Uterus (tissue), 2 donors: ENCODE data around the gene KANSL1.

Experiments
- POLR2A ChIP-seq, 2 donors: fragments of 450-650 bp; IDR thresholded peaks; one replicate each; pipeline ENCODE4 v1.6.1; 2016; ENCODE audit warnings: antibody characterized with exemption in 2 of 2, mild to moderate bottlenecking in 1 of 2, moderate library complexity in 1 of 2
- TF ChIP-seq, protein P1 (sequence below), 4 experiments: fragments of 200-600 bp in 2 of 4; fragments of 450-650 bp in 2 of 4; sonication (generic) in 2 of 4; IDR thresholded peaks; one replicate each; pipeline ENCODE4 v1.5.1; 2016 to 2019; ENCODE audit warnings: antibody characterized with exemption in 4 of 4, mild to moderate bottlenecking in 2 of 4, moderate library complexity in 1 of 4

- TF ChIP-seq, protein P1, sequence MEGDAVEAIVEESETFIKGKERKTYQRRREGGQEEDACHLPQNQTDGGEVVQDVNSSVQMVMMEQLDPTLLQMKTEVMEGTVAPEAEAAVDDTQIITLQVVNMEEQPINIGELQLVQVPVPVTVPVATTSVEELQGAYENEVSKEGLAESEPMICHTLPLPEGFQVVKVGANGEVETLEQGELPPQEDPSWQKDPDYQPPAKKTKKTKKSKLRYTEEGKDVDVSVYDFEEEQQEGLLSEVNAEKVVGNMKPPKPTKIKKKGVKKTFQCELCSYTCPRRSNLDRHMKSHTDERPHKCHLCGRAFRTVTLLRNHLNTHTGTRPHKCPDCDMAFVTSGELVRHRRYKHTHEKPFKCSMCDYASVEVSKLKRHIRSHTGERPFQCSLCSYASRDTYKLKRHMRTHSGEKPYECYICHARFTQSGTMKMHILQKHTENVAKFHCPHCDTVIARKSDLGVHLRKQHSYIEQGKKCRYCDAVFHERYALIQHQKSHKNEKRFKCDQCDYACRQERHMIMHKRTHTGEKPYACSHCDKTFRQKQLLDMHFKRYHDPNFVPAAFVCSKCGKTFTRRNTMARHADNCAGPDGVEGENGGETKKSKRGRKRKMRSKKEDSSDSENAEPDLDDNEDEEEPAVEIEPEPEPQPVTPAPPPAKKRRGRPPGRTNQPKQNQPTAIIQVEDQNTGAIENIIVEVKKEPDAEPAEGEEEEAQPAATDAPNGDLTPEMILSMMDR (IDR thresholded peaks at IDR 0.05), result no peak
- no peak for TF ChIP-seq POLR2A (IDR thresholded peaks at IDR 0.05)
Measured at GRCh38 chr17:46085522-46085921, 107.7 kb downstream of the KANSL1 start.
